GM21390 (cell line): ENCODE results near the gene NSG2.

Experiments used
- ATAC-seq: cut with Tn5 transposase; IDR thresholded peaks from one replicate; pipeline ENCODE4 v1.9.1; 2021; ENCODE audit not compliant: unreplicated experiment

NSG2 gene

GRCh38 chr5:174148721-174149120 lies 103.2 kb downstream of the NSG2 start:
- ATAC-seq, result no peak

- no peak for ATAC-seq
Measured at GRCh38 chr5:174149426-174149825, 103.9 kb downstream of the NSG2 start.

- ATAC-seq, result no peak
Measured at GRCh38 chr5:174149989-174150388, 104.5 kb downstream of the NSG2 start.

- ATAC-seq, result no peak
Measured at GRCh38 chr5:174151599-174152181, 106.2 kb downstream of the NSG2 start.

- no peak for ATAC-seq
Measured at GRCh38 chr5:174154559-174154958, 109.1 kb downstream of the NSG2 start.

GRCh38 chr5:174155281-174155680 lies 109.8 kb downstream of the NSG2 start:
- ATAC-seq, result no peak

- ATAC-seq, result no peak
Measured at GRCh38 chr5:174155706-174156105, 110.2 kb downstream of the NSG2 start.

GRCh38 chr5:174157048-174157447 lies 111.5 kb downstream of the NSG2 start:
- ATAC-seq, result no peak
